HG03039 (cell line): Measurements from ENCODE around the gene ARMC5.
"Not testable (repeated sequence)": the region's sequence is repeated elsewhere in the genome, so short reads cannot be mapped to it uniquely, and the experiment has no call there.

Experiments
- ATAC-seq: cut with Tn5 transposase; IDR thresholded peaks from one replicate; pipeline ENCODE4 v1.9.1; 2021; ENCODE audit warnings: mild to moderate bottlenecking, moderate library complexity; ENCODE audit not compliant: unreplicated experiment

ARMC5 gene

GRCh38 chr16:31430380-31431052 lies 28.8 kb upstream of the ARMC5 start:
- ATAC-seq, result no peak

DNA sequence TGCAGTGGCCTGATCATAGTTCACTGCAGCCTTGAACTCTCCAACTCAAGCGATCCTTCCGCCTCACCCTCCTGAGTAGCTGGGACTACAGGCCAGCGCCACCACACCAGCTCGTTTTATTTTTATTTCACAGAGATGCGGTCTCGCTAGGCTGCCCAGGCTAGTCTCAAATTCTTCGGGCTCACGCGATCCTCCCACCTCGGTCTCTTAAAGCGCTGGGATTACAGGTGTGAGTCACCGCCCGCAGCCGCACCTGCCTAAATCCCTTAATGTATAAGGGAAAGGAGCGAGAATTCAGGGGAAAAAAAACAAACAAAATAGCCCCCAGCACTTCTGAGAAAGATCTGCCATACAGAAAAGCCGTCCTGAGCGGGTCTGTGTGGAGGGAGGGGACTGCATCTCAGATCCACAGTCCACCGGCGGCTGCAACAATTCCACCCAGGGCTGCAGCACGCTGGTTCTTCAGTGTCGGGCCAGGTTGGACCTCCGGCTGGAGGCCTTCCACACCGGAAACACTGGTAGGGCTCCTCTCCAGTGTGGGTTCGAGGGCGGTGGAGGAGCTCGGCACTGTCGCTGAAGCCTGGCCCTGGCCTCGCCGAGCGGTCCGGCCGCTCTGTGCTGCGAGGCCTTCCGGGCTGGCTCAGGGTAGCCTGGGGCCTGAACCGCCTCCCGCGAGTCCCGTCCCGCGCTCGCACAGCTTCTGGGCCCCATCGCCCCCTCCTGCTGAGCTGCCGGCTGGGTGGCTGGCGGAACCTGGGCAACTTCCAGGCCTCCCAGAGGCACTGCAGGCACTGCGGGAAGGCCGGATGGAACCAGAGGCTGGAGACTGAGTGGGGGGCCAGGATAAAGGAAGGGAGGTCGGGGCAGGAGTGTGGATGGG lies 23.7 kb upstream of the ARMC5 start:
- no peak for ATAC-seq

- ATAC-seq, result no peak
These were observed 22.9 kb upstream of the ARMC5 start for GRCh38 chr16:31436221-31437045.

GRCh38 chr16:31438414-31438813 lies 20.9 kb upstream of the ARMC5 start:
- no peak for ATAC-seq

DNA sequence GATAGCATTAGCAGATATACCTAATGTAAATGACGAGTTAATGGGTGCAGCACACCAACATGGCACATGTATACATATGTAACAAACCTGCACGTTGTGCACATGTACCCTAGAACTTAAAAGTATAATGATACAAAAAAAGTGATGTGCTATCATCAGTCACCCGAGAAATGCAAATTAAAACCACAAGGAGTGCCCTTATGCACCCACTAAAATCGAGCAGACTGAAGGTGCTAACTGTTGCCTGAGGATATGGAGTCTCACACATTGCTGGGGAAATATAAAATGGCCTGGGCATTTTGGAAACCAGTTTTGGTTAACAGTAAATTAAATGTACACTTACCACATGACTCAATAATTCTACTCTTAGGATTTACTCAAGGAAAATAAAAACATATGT lies 20.3 kb upstream of the ARMC5 start:
- not testable (repeated sequence) for ATAC-seq

- no peak for ATAC-seq
These were observed 19.8 kb upstream of the ARMC5 start for GRCh38 chr16:31439519-31439918.

GRCh38 chr16:31440516-31441184 lies 18.7 kb upstream of the ARMC5 start:
- ATAC-seq, result no peak

DNA sequence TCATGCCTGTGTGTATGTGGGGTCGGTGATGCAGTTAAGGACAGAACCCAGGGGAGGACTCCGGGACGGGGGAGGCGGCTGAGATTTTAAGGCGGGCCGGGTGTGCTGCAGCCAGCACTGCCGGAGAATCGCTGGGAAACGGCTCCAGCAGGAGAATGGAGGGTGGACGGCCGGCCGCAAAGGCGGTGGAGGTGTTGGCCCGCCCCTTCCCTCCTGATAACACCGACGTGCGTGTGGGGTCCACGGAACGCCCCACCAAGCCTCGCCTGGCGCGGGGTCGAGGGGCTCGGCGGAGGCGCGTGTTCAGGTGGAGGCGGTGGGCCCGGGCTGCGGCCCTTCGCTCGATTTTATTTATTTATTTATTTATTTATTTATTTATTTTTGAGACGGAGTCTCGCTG lies 17.3 kb upstream of the ARMC5 start:
- no peak for ATAC-seq

DNA sequence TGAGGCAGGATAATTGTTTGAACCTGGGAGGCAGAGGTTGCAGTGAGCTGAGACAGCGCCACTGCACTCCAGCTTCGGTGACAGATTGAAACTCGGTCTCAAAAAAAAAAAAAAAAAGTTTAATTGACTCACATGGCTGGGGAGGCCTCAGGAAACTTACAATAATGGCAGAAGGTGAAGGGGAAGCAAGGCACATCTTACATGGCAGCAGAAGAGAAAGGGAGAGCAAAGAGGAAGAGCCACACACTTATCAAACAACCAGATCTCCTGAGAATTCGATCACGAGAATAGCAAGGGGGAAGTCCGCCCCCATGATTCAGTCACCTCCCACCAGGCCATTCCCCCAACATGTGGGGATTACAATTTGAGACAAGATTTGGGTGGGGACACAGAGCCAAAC lies 13.4 kb upstream of the ARMC5 start:
- not testable (repeated sequence) for ATAC-seq

DNA sequence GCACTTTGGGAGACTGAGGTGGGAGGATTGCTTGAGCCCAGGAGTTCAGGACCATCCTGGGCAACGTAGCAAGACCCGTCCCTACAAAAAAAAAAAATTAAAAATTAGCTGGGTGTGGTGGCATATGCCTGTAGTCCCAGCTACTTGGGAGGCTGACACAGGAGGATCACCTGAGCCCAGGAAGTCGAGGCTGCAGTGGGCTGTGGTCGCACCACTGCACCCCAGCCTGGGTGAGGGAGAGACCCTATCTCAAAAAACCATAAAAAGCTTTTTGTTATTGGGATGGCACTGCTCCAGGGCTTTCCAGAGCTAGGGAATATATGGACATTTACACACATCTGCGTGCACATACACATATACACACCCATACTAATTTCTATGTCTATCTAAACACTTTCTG lies 8.1 kb upstream of the ARMC5 start:
- no peak for ATAC-seq

DNA sequence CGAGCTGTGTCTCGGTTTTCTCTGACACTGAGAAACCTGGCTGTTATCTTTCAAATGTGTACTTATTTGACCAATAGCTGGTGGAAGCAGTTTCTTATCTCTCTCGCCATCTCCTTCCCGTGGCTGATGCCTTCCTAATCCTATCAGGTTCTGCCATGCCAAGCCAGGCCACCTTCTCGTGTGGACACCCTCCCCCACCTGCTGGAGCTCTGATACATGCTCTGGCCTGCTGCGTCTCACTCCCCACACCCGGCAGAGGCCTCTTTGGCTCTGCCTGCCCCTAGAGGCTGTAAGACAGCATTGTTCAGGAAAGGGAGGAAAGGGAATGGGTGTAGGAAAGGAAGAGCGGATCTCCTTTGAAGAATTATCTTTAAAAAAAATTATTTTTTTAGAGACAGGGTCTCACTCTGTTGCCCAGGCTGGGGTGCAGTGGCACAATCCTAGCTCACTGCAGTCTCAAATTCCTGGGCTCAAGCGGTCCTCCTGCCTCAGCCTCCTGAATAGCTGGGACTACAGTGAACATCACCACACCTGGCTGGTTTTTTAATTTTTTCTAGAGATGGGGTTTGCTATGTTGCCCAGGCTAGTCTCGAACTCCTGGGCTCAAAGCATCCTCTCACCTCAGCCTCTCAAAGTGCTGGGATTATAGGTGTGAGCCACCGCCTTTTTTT lies 7.5 kb upstream of the ARMC5 start:
- no peak for ATAC-seq

GRCh38 chr16:31452631-31453106 lies 6.6 kb upstream of the ARMC5 start:
- ATAC-seq, result no peak

- no peak for ATAC-seq
These were observed 5.8 kb upstream of the ARMC5 start for GRCh38 chr16:31453255-31454204.

DNA sequence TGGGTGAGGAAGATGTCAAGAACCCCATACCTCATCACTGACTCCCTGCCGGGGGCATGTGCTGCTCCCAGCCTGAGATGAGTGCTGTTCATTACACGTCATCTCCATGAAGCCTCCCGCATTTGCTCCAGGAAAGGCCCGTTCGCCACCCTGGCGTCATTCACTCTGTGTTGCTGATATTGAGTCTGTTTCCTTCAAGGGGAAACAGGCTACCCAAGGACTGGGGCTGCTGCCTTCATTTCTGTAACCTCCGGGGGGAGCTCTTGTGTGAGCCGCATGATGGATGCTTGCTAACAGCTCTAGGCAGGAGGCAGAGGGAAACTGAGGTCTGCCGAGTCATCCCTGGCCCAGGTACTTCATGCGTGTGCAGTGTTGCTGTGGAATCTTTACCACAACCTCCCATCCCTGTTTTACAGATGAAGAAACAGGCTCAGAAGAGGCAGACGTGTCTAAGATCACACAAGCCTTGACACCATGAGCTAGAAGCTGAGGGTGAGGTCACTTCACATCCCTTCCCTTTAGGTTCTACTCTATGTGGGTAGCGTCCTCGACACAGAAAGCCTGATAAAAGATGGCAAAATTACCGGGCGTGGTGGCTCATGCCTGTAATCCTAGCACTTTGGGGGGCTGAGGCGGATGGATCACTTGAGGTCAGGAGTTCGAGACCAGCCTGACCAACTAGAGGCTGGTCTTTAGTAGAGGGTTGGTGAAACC lies 3.5 kb upstream of the ARMC5 start:
- ATAC-seq, result no peak

- ATAC-seq, result no peak
These were observed 2.3 kb upstream of the ARMC5 start for GRCh38 chr16:31456988-31457360.

GRCh38 chr16:31458073-31458843 lies 1.0 kb upstream of the ARMC5 start:
- peak; percentile 1 for ATAC-seq

DNA sequence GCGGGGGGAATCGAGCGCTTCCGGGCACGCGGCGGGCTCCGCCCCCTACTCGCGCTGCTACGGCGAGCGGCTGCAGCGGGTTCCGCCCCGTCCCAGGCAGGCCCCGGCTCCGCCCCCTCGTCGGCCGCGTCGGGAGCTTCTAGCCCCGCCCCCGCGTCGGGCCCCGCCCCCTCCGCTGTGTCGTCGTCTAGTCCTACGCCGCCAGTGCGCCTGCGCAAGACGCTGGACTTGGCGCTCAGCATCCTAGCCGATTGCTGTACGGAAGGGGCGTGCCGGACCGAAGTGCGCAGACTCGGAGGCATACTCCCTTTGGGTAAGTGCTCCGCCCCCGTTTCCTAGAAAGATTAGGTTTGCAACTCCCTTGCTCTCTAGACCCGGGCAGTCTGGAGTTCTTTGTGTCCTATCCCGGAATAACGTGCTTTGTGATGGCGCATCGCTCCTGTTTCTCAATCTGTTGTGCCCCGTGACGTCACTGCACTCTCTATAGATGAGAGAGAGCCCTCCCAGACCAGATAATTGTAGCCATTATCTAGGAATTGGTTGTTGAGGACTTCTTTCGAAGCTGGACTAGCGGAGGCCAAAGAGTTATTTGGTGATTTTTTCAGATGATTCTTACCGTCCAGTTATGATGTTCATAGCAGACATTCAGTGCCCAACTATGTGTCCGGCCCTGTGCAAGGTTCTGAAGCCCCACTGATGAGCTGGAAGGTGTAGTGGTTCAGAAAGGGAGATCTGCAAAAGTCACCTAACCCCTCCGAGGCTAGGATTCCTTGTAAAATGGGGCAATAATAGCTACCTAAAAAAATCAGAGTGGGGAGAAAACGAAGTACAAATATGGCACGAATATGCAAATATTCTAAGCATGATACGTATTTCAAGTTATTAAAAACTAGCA lies 633 bp downstream of the ARMC5 start:
- peak; percentile 62 for ATAC-seq
